GM12891 (cell line): ENCODE measurements around the gene STX3.

Source experiments
- POLR2A ChIP-seq: IDR thresholded peaks from 2 replicates; pipeline ENCODE4 v1.6.1; 2011; ENCODE audit warnings: low read depth, low read length, control low read depth
- POLR2AphosphoS5 ChIP-seq: IDR thresholded peaks from 2 replicates; pipeline ENCODE4 v1.6.1; 2011; ENCODE audit warnings: low read depth, low read length, control low read depth
- TAF1 ChIP-seq: IDR thresholded peaks from 2 replicates; pipeline ENCODE4 v1.6.1; 2011; ENCODE audit warnings: low read depth, low read length, control low read depth

GRCh38 chr11:59792507-59792906, 37.3 kb downstream of the STX3 start:
- TF ChIP-seq POLR2A (no peak), POLR2AphosphoS5 (no peak), TAF1 (no peak)
